HG03558 (cell line): ENCODE measurements around the gene ZNF853.
"Not testable (repeated sequence)": the region's sequence is repeated elsewhere in the genome, so short reads cannot be mapped to it uniquely, and the experiment has no call there.

Source experiments
- ATAC-seq: cut with Tn5 transposase; IDR thresholded peaks from one replicate; pipeline ENCODE4 v1.9.1; 2021; ENCODE audit warnings: moderate number of reproducible peaks; ENCODE audit not compliant: unreplicated experiment; ENCODE audit errors: extremely low read depth

ZNF853 gene

GRCh38 chr7:6614953-6615722, at the start of gene ZNF853:
TSS of gene ZNF853 (plus strand) at chr7:6615610. CDS start at chr7:6616175, 565 bp downstream.
- ATAC-seq, result no peak

- ATAC-seq, result no peak
These were observed 49.8 kb upstream of the ZNF853 start for GRCh38 chr7:6565655-6566054.

GRCh38 chr7:6567886-6568285, 47.5 kb upstream of the ZNF853 start:
- no peak for ATAC-seq

- ATAC-seq, result no peak
These were observed 44.1 kb upstream of the ZNF853 start for GRCh38 chr7:6571160-6571779.

GRCh38 chr7:6575281-6576023, 40.0 kb upstream of the ZNF853 start:
- no peak for ATAC-seq

GRCh38 chr7:6576024-6576866, 39.2 kb upstream of the ZNF853 start:
- ATAC-seq, result no peak

GRCh38 chr7:6576867-6577368, 38.5 kb upstream of the ZNF853 start:
- ATAC-seq, result not testable (repeated sequence)

- ATAC-seq, result peak; percentile 95
These were observed 37.9 kb upstream of the ZNF853 start, which contains the start of gene ZDHHC4 for GRCh38 chr7:6577369-6578113. TSS of gene ZDHHC4 (plus strand) at chr7:6577454. CDS start at chr7:6580562, 3,108 bp downstream.

- ATAC-seq, result no peak
These were observed 37.0 kb upstream of the ZNF853 start for GRCh38 chr7:6578114-6579084.

- ATAC-seq, result no peak
These were observed 36.0 kb upstream of the ZNF853 start for GRCh38 chr7:6579446-6579845.

- not testable (repeated sequence) for ATAC-seq
These were observed 29.5 kb upstream of the ZNF853 start for GRCh38 chr7:6585746-6586432.

- no peak for ATAC-seq
These were observed 26.8 kb upstream of the ZNF853 start for GRCh38 chr7:6588566-6588965.

- no peak for ATAC-seq
These were observed 26.1 kb upstream of the ZNF853 start for GRCh38 chr7:6589151-6589828.

- ATAC-seq, result peak; percentile 74
These were observed 25.4 kb upstream of the ZNF853 start, which contains the start of gene INTS15 for GRCh38 chr7:6589829-6590644. TSS of gene INTS15 (plus strand) at chr7:6590021. CDS start at chr7:6590284, 263 bp downstream.

- no peak for ATAC-seq
These were observed 24.7 kb upstream of the ZNF853 start for GRCh38 chr7:6590645-6591110.

GRCh38 chr7:6600093-6600492, 15.3 kb upstream of the ZNF853 start:
- ATAC-seq, result no peak
